ENCODE results near the gene ERICH6. TPM values are rescaled to one million over a fixed set of nuclear protein-coding genes. Genes with fewer than 3 reads are reported as not detected.
A peak's percentile ranks its signal among the peaks of the same experiment; 100 is the strongest.

The ERICH6 gene
- total and polyA plus RNA-seq, 10 of the 15 experiments (the other 5 are each of a cell fraction or from before 2014, with no cell fraction given), result 0.04 to 0.40 (median 0.22) TPM; not detected in 6

GRCh38 chr3:150742141-150742523 lies 38.4 kb upstream of the ERICH6 start:
- Histone ChIP-seq H3K4me1 (ENCODE audit: control insufficient read depth, insufficient read depth, low read length) (peaks cover 48% of the 10 kb centered on the region), H3K9me3 (replicated peaks; ENCODE audit: control insufficient read depth, insufficient read depth, low read length) (no peaks in the 10 kb centered on the region), H3K9ac (ENCODE audit: control insufficient read depth, insufficient read depth, low read length) (no peak overlapping the region), H3K79me2 (ENCODE audit: control insufficient read depth, insufficient read depth, low read length) (peaks cover 51% of the 10 kb centered on the region), H3K36me3 (ENCODE audit: control insufficient read depth in 2 of 2, insufficient read depth in 2 of 2, low read length in 1 of 2) (peaks cover 2 to 8% of the 10 kb centered on the region in 2 experiments), H4K20me1 (ENCODE audit: control insufficient read depth, insufficient read depth) (no peaks in the 10 kb centered on the region), H2AFZ (ENCODE audit: control insufficient read depth, low read depth, low read length) (no peak overlapping the region), H3K4me3 (no peak overlapping the region), H3K27me3 (replicated peaks in 1 of 2; ENCODE audit: control insufficient read depth in 2 of 2, insufficient read depth in 2 of 2, low read length in 1 of 2) (no peaks in the 10 kb centered on the region), H3K4me2 (ENCODE audit: control insufficient read depth, insufficient read depth) (no peak overlapping the region), H3K27ac (ENCODE audit: control insufficient read depth, insufficient read depth) (no peak overlapping the region)
- ChIA-PET SMC1A (ENCODE audit: uncharacterized antibody, unreplicated experiment) (interaction anchor here (1.9 kb wide), 1 partner anchor 19 kb away, joined by 7 read pairs; no protein-coding TSS in a partner anchor), RAD21 (ENCODE audit: unreplicated experiment) (interaction anchor here (1.0 kb wide), 1 partner anchor 192 kb away, joined by 3 read pairs; no protein-coding TSS in a partner anchor), POLR2A (interaction anchor here (1.1 to 1.2 kb wide), 3 partner anchors 9 to 24 kb away, joined by 3 read pairs; no protein-coding TSS in a partner anchor), CTCF (no interaction called here)
- WGBS (ENCODE audit: insufficient coverage, insufficient replicate concordance, low lambda C conversion rate, missing lambda C conversion rate), result 98% methylated on average over 15 of the region's 15 CpGs
- DNase-seq (ENCODE audit: low read depth, low spot score) (no peak), ATAC-seq (no peak), FAIRE-seq (no peak)
- in situ Hi-C loops (cut with MboI), result no loop called here
- intact Hi-C loops (cut with micrococcal nuclease; ENCODE audit: unreplicated experiment), result no loop called here
- no peak for TF ChIP-seq ETV6 (conservative IDR thresholded peaks at IDR 0.05 in 1 of 2, IDR thresholded peaks at IDR 0.05 in 1 of 2; ENCODE audit: borderline replicate concordance in 1 of 2, low read depth in 1 of 2)
- no TSS peak for BruUV-seq (replicated peaks)

GRCh38 chr3:150741497-150742140 lies 37.9 kb upstream of the ERICH6 start:
- SMC1A ChIA-PET (ENCODE audit: uncharacterized antibody, unreplicated experiment), result interaction anchor here (1.0 to 1.8 kb wide), 3 partner anchors 18 to 25 kb away, joined by 3 to 8 read pairs (median 4); no protein-coding TSS in a partner anchor
- H3K9me3 ChIP-seq (replicated peaks; ENCODE audit: control insufficient read depth, insufficient read depth, low read length), result no peaks in the 10 kb centered on the region
- H3K27me3 ChIP-seq (replicated peaks in 1 of 2; ENCODE audit: control insufficient read depth in 2 of 2, insufficient read depth in 2 of 2, low read length in 1 of 2), result no peaks in the 10 kb centered on the region
- no peaks in the 10 kb centered on the region for H4K20me1 ChIP-seq (ENCODE audit: control insufficient read depth, insufficient read depth)
- WGBS (ENCODE audit: insufficient coverage, insufficient replicate concordance, low lambda C conversion rate, missing lambda C conversion rate), result 68% methylated on average over 5 of the region's 5 CpGs
- H3K4me1 ChIP-seq (ENCODE audit: control insufficient read depth, insufficient read depth, low read length), result peaks cover 48% of the 10 kb centered on the region
- BruUV-seq (replicated peaks), result no TSS peak
- CTCF ChIA-PET, result interaction anchor here (1.4 to 1.8 kb wide), 2 partner anchors 22 to 46 kb away, joined by 5 to 6 read pairs; no protein-coding TSS in a partner anchor
- in situ Hi-C loops (cut with MboI), result no loop called here
- no peak overlapping the region for H2AFZ ChIP-seq (ENCODE audit: control insufficient read depth, low read depth, low read length)
- no peak overlapping the region for H3K9ac ChIP-seq (ENCODE audit: control insufficient read depth, insufficient read depth, low read length)
- H3K4me3 ChIP-seq, result no peak overlapping the region
- H3K79me2 ChIP-seq (ENCODE audit: control insufficient read depth, insufficient read depth, low read length), result peaks cover 45% of the 10 kb centered on the region
- DNase-seq (ENCODE audit: low read depth, low spot score) (no peak), ATAC-seq (no peak), FAIRE-seq (no peak)
- TF ChIP-seq RELB (IDR thresholded peaks at IDR 0.05; ENCODE audit: low read depth), result no peak
- no peak for TF ChIP-seq NFIC (IDR thresholded peaks at IDR 0.05; ENCODE audit: low read depth, low read length)
- no peak for TF ChIP-seq IRF4 (IDR thresholded peaks at IDR 0.05; ENCODE audit: low read depth, low read length)
- POLR2A ChIA-PET, result interaction anchor here (1.0 to 1.8 kb wide), 3 partner anchors 10 to 21 kb away, joined by 3 to 8 read pairs (median 8); partner anchors contain the start of gene SIAH2
- H3K27ac ChIP-seq (ENCODE audit: control insufficient read depth, insufficient read depth), result no peak overlapping the region
- intact Hi-C loops (cut with micrococcal nuclease; ENCODE audit: unreplicated experiment), result no loop called here
- RAD21 ChIA-PET (ENCODE audit: unreplicated experiment), result interaction anchor here (0.9 to 1.1 kb wide), 2 partner anchors 25 to 213 kb away, joined by 3 to 4 read pairs; no protein-coding TSS in a partner anchor
- H3K4me2 ChIP-seq (ENCODE audit: control insufficient read depth, insufficient read depth), result 0 out of 2 replicates have a peak overlapping the region, but pooled peaks have one; percentile 12
- peaks cover 2 to 8% of the 10 kb centered on the region in 2 experiments for H3K36me3 ChIP-seq (ENCODE audit: control insufficient read depth in 2 of 2, insufficient read depth in 2 of 2, low read length in 1 of 2)
